RCC 7860 (cell line): Measurements from ENCODE around the gene PLD6.
"Not testable (repeated sequence)": the region's sequence is repeated elsewhere in the genome, so short reads cannot be mapped to it uniquely, and the experiment has no call there.

Source experiments
- DNase-seq: peaks from one replicate; pipeline ENCODE4 v3.0.0-alpha.2; 2015; ENCODE audit warnings: low spot score
- FAIRE-seq: peaks from 2 replicates; lab custom pipeline; 2012; peaks lifted over from hg19 to GRCh38; lab: Jason Lieb, UNC

Gene PLD6

GRCh38 chr17:17201907-17202306 lies 4.2 kb downstream of the PLD6 start:
- no peak for FAIRE-seq
- DNase-seq = no peak

GRCh38 chr17:17201271-17201670 lies 4.9 kb downstream of the PLD6 start:
- FAIRE-seq (no peak), DNase-seq (no peak)

- FAIRE-seq = no peak
- DNase-seq = no peak
Observed at GRCh38 chr17:17200831-17201230, 5.3 kb downstream of the PLD6 start.

- FAIRE-seq (no peak), DNase-seq (no peak)
Observed at GRCh38 chr17:17200311-17200710, 5.8 kb downstream of the PLD6 start.

GRCh38 chr17:17198281-17198680 lies 7.9 kb downstream of the PLD6 start:
- DNase-seq (no peak), FAIRE-seq (no peak)

GRCh38 chr17:17196776-17197175 lies 9.4 kb downstream of the PLD6 start:
- DNase-seq (no peak), FAIRE-seq (no peak)

- not testable (repeated sequence) for FAIRE-seq, DNase-seq
Observed at GRCh38 chr17:17195466-17195865, 10.7 kb downstream of the PLD6 start.

- DNase-seq (no peak), FAIRE-seq (no peak)
Observed at GRCh38 chr17:17191961-17192381, 14.2 kb downstream of the PLD6 start.

GRCh38 chr17:17191346-17191792 lies 14.8 kb downstream of the PLD6 start:
- no peak for DNase-seq
- FAIRE-seq = no peak

GRCh38 chr17:17190188-17190587 lies 15.9 kb downstream of the PLD6 start:
- FAIRE-seq = no peak
- no peak for DNase-seq

- no peak for DNase-seq
- no peak for FAIRE-seq
Observed at GRCh38 chr17:17189559-17189958, 16.6 kb downstream of the PLD6 start.

- FAIRE-seq (no peak), DNase-seq (no peak)
Observed at GRCh38 chr17:17188586-17188985, 17.5 kb downstream of the PLD6 start.

- DNase-seq (no peak), FAIRE-seq (no peak)
Observed at GRCh38 chr17:17186551-17187505, 19.3 kb downstream of the PLD6 start.

GRCh38 chr17:17186051-17186450 lies 20.1 kb downstream of the PLD6 start:
- DNase-seq (no peak), FAIRE-seq (no peak)

GRCh38 chr17:17184985-17185757 lies 21.0 kb downstream of the PLD6 start:
- FAIRE-seq = not testable (repeated sequence)

GRCh38 chr17:17183744-17184143 lies 22.4 kb downstream of the PLD6 start:
- FAIRE-seq = no peak
- no peak for DNase-seq

More at GRCh38 chr17:17184985-17185757, 21.0 kb downstream of the PLD6 start:
- not testable (repeated sequence) for DNase-seq

GRCh38 chr17:17182598-17183136 lies 23.5 kb downstream of the PLD6 start:
- DNase-seq = no peak
- no peak for FAIRE-seq

- DNase-seq (no peak), FAIRE-seq (no peak)
Observed at GRCh38 chr17:17181666-17182597, 24.2 kb downstream of the PLD6 start.

GRCh38 chr17:17180741-17181525 lies 25.2 kb downstream of the PLD6 start:
- FAIRE-seq (no peak), DNase-seq (no peak)
